HEK293 (cell line): ENCODE results near the gene FSTL4.

ENCODE experiments used
- TRIM28 ChIP-seq: IDR thresholded peaks from 2 replicates; pipeline ENCODE4 v1.6.1; 2011; ENCODE audit warnings: low read length, control low read depth, borderline replicate concordance
- ZNF274 ChIP-seq, 2 experiments: fragments of 200-500 bp in 1 of 2; fragments of 450-650 bp in 1 of 2; sonication (Bioruptor generic) in 1 of 2; formaldehyde crosslinking in 1 of 2; IDR thresholded peaks; 2 replicates each; pipeline versions ENCODE4 v1.5.1 to v1.6.1; 2014 to 2016; ENCODE audit warnings: borderline replicate concordance in 1 of 2, inconsistent platforms in 1 of 2, low read length in 1 of 2, missing biosample characterization in 1 of 2, missing genetic modification characterization in 1 of 2
- ZNF610 ChIP-seq: fragments of 450-650 bp; formaldehyde crosslinking; IDR thresholded peaks from 2 replicates; pipeline ENCODE4 v1.5.1; 2016; ENCODE audit warnings: missing biosample characterization, missing genetic modification characterization, borderline replicate concordance
- TF ChIP-seq, protein P1 (sequence below): fragments of 450-650 bp; formaldehyde crosslinking; IDR thresholded peaks from 2 replicates; pipeline ENCODE4 v1.5.1; 2016; ENCODE audit warnings: missing biosample characterization, missing genetic modification characterization
- TF ChIP-seq, protein P2 (sequence below): fragments of 450-650 bp; formaldehyde crosslinking; IDR thresholded peaks from 2 replicates; pipeline ENCODE4 v1.5.1; 2016; ENCODE audit warnings: missing biosample characterization, missing genetic modification characterization
- TF ChIP-seq, protein P3 (sequence below): fragments of 450-650 bp; formaldehyde crosslinking; IDR thresholded peaks from 2 replicates; pipeline ENCODE4 v1.5.1; 2016; ENCODE audit warnings: missing biosample characterization, missing genetic modification characterization

DNA sequence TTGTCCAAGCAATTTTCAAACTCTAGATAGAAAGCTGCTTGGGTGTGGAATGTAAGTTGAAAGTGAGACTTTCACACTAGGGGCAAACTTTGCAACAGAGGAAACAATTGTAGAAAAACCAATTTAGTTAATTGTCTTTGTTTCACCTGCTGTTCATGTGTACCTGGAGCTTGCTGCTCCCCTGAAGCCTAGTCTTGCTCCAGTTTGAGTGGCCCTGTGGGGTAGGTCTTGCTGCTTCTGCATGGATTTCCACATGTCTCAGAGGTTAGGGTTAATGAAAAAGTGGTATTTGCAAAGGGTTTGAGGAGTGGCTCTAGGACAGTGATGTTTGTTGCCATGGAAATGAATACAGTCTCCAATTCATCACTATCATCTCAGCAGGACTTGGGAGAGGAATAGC is 182.2 kb downstream of the FSTL4 start:
- TF ChIP-seq ZNF274 (IDR thresholded peaks at IDR 0.05; ENCODE audit: low read length) (no peak), ZNF274 (tag by site-specific recombination; IDR thresholded peaks at IDR 0.05; ENCODE audit: borderline replicate concordance) (no peak), ZNF610 (tag by site-specific recombination) (no peak), TRIM28 (no peak)
- TF ChIP-seq, protein P1, sequence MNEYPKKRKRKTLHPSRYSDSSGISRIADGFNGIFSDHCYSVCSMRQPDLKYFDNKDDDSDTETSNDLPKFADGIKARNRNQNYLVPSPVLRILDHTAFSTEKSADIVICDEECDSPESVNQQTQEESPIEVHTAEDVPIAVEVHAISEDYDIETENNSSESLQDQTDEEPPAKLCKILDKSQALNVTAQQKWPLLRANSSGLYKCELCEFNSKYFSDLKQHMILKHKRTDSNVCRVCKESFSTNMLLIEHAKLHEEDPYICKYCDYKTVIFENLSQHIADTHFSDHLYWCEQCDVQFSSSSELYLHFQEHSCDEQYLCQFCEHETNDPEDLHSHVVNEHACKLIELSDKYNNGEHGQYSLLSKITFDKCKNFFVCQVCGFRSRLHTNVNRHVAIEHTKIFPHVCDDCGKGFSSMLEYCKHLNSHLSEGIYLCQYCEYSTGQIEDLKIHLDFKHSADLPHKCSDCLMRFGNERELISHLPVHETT: no peak
- TF ChIP-seq, protein P2, sequence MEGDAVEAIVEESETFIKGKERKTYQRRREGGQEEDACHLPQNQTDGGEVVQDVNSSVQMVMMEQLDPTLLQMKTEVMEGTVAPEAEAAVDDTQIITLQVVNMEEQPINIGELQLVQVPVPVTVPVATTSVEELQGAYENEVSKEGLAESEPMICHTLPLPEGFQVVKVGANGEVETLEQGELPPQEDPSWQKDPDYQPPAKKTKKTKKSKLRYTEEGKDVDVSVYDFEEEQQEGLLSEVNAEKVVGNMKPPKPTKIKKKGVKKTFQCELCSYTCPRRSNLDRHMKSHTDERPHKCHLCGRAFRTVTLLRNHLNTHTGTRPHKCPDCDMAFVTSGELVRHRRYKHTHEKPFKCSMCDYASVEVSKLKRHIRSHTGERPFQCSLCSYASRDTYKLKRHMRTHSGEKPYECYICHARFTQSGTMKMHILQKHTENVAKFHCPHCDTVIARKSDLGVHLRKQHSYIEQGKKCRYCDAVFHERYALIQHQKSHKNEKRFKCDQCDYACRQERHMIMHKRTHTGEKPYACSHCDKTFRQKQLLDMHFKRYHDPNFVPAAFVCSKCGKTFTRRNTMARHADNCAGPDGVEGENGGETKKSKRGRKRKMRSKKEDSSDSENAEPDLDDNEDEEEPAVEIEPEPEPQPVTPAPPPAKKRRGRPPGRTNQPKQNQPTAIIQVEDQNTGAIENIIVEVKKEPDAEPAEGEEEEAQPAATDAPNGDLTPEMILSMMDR: no peak
- TF ChIP-seq, protein P3, sequence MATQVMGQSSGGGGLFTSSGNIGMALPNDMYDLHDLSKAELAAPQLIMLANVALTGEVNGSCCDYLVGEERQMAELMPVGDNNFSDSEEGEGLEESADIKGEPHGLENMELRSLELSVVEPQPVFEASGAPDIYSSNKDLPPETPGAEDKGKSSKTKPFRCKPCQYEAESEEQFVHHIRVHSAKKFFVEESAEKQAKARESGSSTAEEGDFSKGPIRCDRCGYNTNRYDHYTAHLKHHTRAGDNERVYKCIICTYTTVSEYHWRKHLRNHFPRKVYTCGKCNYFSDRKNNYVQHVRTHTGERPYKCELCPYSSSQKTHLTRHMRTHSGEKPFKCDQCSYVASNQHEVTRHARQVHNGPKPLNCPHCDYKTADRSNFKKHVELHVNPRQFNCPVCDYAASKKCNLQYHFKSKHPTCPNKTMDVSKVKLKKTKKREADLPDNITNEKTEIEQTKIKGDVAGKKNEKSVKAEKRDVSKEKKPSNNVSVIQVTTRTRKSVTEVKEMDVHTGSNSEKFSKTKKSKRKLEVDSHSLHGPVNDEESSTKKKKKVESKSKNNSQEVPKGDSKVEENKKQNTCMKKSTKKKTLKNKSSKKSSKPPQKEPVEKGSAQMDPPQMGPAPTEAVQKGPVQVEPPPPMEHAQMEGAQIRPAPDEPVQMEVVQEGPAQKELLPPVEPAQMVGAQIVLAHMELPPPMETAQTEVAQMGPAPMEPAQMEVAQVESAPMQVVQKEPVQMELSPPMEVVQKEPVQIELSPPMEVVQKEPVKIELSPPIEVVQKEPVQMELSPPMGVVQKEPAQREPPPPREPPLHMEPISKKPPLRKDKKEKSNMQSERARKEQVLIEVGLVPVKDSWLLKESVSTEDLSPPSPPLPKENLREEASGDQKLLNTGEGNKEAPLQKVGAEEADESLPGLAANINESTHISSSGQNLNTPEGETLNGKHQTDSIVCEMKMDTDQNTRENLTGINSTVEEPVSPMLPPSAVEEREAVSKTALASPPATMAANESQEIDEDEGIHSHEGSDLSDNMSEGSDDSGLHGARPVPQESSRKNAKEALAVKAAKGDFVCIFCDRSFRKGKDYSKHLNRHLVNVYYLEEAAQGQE (tag by site-specific recombination): no peak
